Fibroblast of lung (primary cell): ENCODE measurements around the gene UCHL1. TPM values are rescaled to one million over a fixed set of nuclear protein-coding genes. Genes with fewer than 3 reads are reported as not detected.

Experiments used
- DNase-seq, 2 donors: peaks; one replicate each; pipeline versions ENCODE4 v3.0.0 to v3.0.0-alpha.2; 2010; ENCODE audit warnings: low read depth in 2 of 2
- H2AFZ ChIP-seq: 2 replicates; pipeline ENCODE4 v1.5.1; 2012; ENCODE audit warnings: low read length, control low read depth, inconsistent platforms
- H3K27ac ChIP-seq: 2 replicates; pipeline ENCODE4 v1.5.1; 2011; ENCODE audit warnings: low read length, control low read depth; ENCODE audit not compliant: insufficient read depth
- H3K27me3 ChIP-seq: 2 replicates; pipeline ENCODE4 v1.5.1; 2011; ENCODE audit warnings: mild to moderate bottlenecking, low read length; ENCODE audit not compliant: control insufficient read depth, insufficient read depth
- H3K36me3 ChIP-seq: 2 replicates; pipeline ENCODE4 v1.5.1; 2011; ENCODE audit warnings: low read length; ENCODE audit not compliant: control insufficient read depth, insufficient read depth
- H3K4me1 ChIP-seq: 2 replicates; pipeline ENCODE4 v1.5.1; 2011; ENCODE audit warnings: low read length; ENCODE audit not compliant: control insufficient read depth, insufficient read depth; ENCODE audit errors: extremely low read depth
- H3K4me2 ChIP-seq: 2 replicates; pipeline ENCODE4 v1.5.1; 2011; ENCODE audit warnings: low read length, control low read depth; ENCODE audit not compliant: insufficient read depth; ENCODE audit errors: extremely low read depth
- H3K4me3 ChIP-seq, 4 experiments: fragments of 200-600 bp in 1 of 4; sonication (generic) in 1 of 4; replicated peaks in 1 of 4; 2 replicates each; pipeline ENCODE4 v1.5.1; 2011 to 2016; ENCODE audit warnings: low read length in 4 of 4, low read depth in 3 of 4, mild to moderate bottlenecking in 3 of 4, control low read depth in 2 of 4, inconsistent platforms in 1 of 4, mixed read lengths in 1 of 4; ENCODE audit not compliant: insufficient read depth in 1 of 4; ENCODE audit errors: control extremely low read depth in 1 of 4
- H3K79me2 ChIP-seq: 2 replicates; pipeline ENCODE4 v1.5.1; 2012; ENCODE audit warnings: mild to moderate bottlenecking, low read length, inconsistent platforms; ENCODE audit not compliant: control insufficient read depth, insufficient read depth
- H3K9ac ChIP-seq: 2 replicates; pipeline ENCODE4 v1.5.1; 2011; ENCODE audit warnings: mild to moderate bottlenecking, low read length, control low read depth; ENCODE audit not compliant: insufficient read depth
- H3K9me3 ChIP-seq: 2 replicates; pipeline ENCODE4 v1.5.1; 2012; ENCODE audit warnings: low read depth, low read length; ENCODE audit not compliant: control insufficient read depth, insufficient read depth
- H4K20me1 ChIP-seq: 2 replicates; pipeline ENCODE4 v1.5.1; 2011; ENCODE audit warnings: low read length; ENCODE audit not compliant: control insufficient read depth, insufficient read depth; ENCODE audit errors: extremely low read depth
- CTCF ChIP-seq, 2 donors: IDR thresholded peaks in 1 of 2; conservative IDR thresholded peaks in 1 of 2; 1 replicate in 1 of 2; 2 replicates in 1 of 2; pipeline ENCODE4 v1.5.1; 2011 to 2012; ENCODE audit warnings: low read length in 2 of 2, control low read depth in 1 of 2, inconsistent platforms in 1 of 2, low read depth in 1 of 2, mild to moderate bottlenecking in 1 of 2
- EZH2 ChIP-seq: IDR thresholded peaks from 2 replicates; pipeline ENCODE4 v1.5.1; 2012; ENCODE audit warnings: low read length, control low read depth, mild to moderate bottlenecking; ENCODE audit errors: missing control alignments
- polyA plus RNA-seq, 2 donors: library from polyadenylated mRNA; depleted of rRNA in 1 of 2; stranded (reverse) in 1 of 2; unstranded in 1 of 2; fragments of >200 nt; gene quantifications; 2 replicates each; pipeline ENCODE4 v1.2.1, GENCODE V29; 2011 to 2012; ENCODE audit warnings: missing spikeins in 1 of 2
- total RNA-seq: library from RNA; depleted of rRNA; stranded (reverse); fragments of >200 nt; gene quantifications from 2 replicates; pipeline ENCODE4 v1.2.1, GENCODE V29; 2014

UCHL1 gene
- total and polyA plus RNA-seq, 2 donors (not counting 1 experiment from before 2014, with no cell fraction given) = 397 to 491 TPM

GRCh38 chr4:41209901-41210300 lies 46.8 kb upstream of the UCHL1 start:
- H3K4me3 ChIP-seq = no peak overlapping the region
- peaks cover 13% of the 10 kb centered on the region for H3K4me1 ChIP-seq
- H4K20me1 ChIP-seq = no peaks in the 10 kb centered on the region
- DNase-seq = no peak
- no peak overlapping the region for H2AFZ ChIP-seq
- no peak overlapping the region for H3K4me2 ChIP-seq
- H3K79me2 ChIP-seq = peaks cover 66% of the 10 kb centered on the region
- no peaks in the 10 kb centered on the region for H3K27me3 ChIP-seq
- H3K9me3 ChIP-seq = no peaks in the 10 kb centered on the region
- TF ChIP-seq CTCF (conservative IDR thresholded peaks at IDR 0.05 in 1 of 2, IDR thresholded peaks at IDR 0.05 in 1 of 2; ENCODE audit: low read depth in 1 of 2, low read length in 2 of 2) = no peak
- TF ChIP-seq EZH2 = no peak
- no peak overlapping the region for H3K27ac ChIP-seq
- H3K36me3 ChIP-seq = no peaks in the 10 kb centered on the region
- H3K9ac ChIP-seq = no peak overlapping the region

GRCh38 chr4:41211951-41212615 lies 44.6 kb upstream of the UCHL1 start:
- H3K36me3 ChIP-seq = no peaks in the 10 kb centered on the region
- peaks cover 9% of the 10 kb centered on the region for H3K4me1 ChIP-seq
- H3K27me3 ChIP-seq = no peaks in the 10 kb centered on the region
- no peaks in the 10 kb centered on the region for H4K20me1 ChIP-seq
- TF ChIP-seq EZH2 (no peak), CTCF (conservative IDR thresholded peaks at IDR 0.05 in 1 of 2, IDR thresholded peaks at IDR 0.05 in 1 of 2; ENCODE audit: low read depth in 1 of 2, low read length in 2 of 2) (no peak)
- peak overlapping the region; percentile 50 for H2AFZ ChIP-seq
- DNase-seq = no peak
- peak overlapping the region; percentile 99 for H3K4me2 ChIP-seq
- no peak overlapping the region for H3K9ac ChIP-seq
- H3K4me3 ChIP-seq = peak overlapping the region; percentile 76 to 98 (median 86)
- H3K27ac ChIP-seq = no peak overlapping the region
- H3K79me2 ChIP-seq = peaks cover 50% of the 10 kb centered on the region
- no peaks in the 10 kb centered on the region for H3K9me3 ChIP-seq

GRCh38 chr4:41212616-41213203 lies 44.0 kb upstream of the UCHL1 start:
- Histone ChIP-seq H3K27me3 (no peaks in the 10 kb centered on the region), H3K9ac (peak overlapping the region; percentile 73), H4K20me1 (no peaks in the 10 kb centered on the region), H3K4me1 (peaks cover 7% of the 10 kb centered on the region), H3K9me3 (no peaks in the 10 kb centered on the region), H3K79me2 (peaks cover 44% of the 10 kb centered on the region), H3K27ac (peak overlapping the region; percentile 52), H3K36me3 (no peaks in the 10 kb centered on the region), H2AFZ (peak overlapping the region; percentile 50), H3K4me3 (peak overlapping the region; percentile 76 to 98 (median 86)), H3K4me2 (peak overlapping the region; percentile 99)
- DNase-seq = peak; percentile 71 to 81
- TF ChIP-seq CTCF (conservative IDR thresholded peaks at IDR 0.05 in 1 of 2, IDR thresholded peaks at IDR 0.05 in 1 of 2; ENCODE audit: low read depth in 1 of 2, low read length in 2 of 2) (peak; percentile 53 to 75), EZH2 (no peak)
